ENCODE data around the gene SRGN. TPM values are rescaled to one million over a fixed set of nuclear protein-coding genes. Genes with fewer than 3 reads are reported as not detected.

SRGN gene
- total and polyA plus RNA-seq, 2 of the 13 experiments (the other 11 are each of a cell fraction or from before 2014, with no cell fraction given): 0.09 TPM; not detected in 1

DNA sequence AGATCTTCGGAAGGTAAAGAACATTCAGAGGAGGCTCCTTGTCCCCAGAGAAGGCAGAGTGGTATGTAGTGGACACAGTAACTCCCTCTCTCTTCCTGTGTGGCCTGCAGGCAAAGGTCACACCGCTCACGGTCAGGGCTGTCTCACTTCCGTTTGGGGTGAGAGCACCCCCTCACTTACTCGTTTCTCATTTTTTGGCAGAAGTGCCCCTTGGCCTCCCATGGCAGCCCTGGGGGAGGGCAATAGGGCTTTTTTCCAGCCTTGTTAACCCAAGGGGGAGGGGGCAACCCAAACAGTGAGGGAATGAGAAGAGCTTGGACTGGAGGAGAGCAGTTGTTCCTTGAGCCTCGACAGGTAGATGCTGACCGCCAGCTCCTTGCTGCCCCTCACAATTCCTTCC, 31.8 kb upstream of the SRGN start (continued):
- TF ChIP-seq, protein P1, sequence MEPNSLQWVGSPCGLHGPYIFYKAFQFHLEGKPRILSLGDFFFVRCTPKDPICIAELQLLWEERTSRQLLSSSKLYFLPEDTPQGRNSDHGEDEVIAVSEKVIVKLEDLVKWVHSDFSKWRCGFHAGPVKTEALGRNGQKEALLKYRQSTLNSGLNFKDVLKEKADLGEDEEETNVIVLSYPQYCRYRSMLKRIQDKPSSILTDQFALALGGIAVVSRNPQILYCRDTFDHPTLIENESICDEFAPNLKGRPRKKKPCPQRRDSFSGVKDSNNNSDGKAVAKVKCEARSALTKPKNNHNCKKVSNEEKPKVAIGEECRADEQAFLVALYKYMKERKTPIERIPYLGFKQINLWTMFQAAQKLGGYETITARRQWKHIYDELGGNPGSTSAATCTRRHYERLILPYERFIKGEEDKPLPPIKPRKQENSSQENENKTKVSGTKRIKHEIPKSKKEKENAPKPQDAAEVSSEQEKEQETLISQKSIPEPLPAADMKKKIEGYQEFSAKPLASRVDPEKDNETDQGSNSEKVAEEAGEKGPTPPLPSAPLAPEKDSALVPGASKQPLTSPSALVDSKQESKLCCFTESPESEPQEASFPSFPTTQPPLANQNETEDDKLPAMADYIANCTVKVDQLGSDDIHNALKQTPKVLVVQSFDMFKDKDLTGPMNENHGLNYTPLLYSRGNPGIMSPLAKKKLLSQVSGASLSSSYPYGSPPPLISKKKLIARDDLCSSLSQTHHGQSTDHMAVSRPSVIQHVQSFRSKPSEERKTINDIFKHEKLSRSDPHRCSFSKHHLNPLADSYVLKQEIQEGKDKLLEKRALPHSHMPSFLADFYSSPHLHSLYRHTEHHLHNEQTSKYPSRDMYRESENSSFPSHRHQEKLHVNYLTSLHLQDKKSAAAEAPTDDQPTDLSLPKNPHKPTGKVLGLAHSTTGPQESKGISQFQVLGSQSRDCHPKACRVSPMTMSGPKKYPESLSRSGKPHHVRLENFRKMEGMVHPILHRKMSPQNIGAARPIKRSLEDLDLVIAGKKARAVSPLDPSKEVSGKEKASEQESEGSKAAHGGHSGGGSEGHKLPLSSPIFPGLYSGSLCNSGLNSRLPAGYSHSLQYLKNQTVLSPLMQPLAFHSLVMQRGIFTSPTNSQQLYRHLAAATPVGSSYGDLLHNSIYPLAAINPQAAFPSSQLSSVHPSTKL (CRISPR knock-in tag; IDR thresholded peaks at IDR 0.05): no peak
- TF ChIP-seq NR2F6 (IDR thresholded peaks at IDR 0.05): no peak
- peak; percentile 82 for TF ChIP-seq NR2F6 (CRISPR knock-in tag; IDR thresholded peaks at IDR 0.05)
- TF ChIP-seq POLR2A (IDR thresholded peaks at IDR 0.05; ENCODE audit: insufficient read depth in 1 of 2, low read depth in 2 of 2, low read length in 2 of 2): no peak
- TF ChIP-seq KLF16 (CRISPR knock-in tag; IDR thresholded peaks at IDR 0.05): no peak
- no peak for TF ChIP-seq ZNF878 (CRISPR knock-in tag; IDR thresholded peaks at IDR 0.05)
- no peak for TF ChIP-seq HHEX (CRISPR knock-in tag; IDR thresholded peaks at IDR 0.05)
- TF ChIP-seq NFRKB (IDR thresholded peaks at IDR 0.05): no peak
- no peak for TF ChIP-seq REXO4 (CRISPR knock-in tag; IDR thresholded peaks at IDR 0.05; ENCODE audit: borderline replicate concordance)
- TF ChIP-seq, protein P2, sequence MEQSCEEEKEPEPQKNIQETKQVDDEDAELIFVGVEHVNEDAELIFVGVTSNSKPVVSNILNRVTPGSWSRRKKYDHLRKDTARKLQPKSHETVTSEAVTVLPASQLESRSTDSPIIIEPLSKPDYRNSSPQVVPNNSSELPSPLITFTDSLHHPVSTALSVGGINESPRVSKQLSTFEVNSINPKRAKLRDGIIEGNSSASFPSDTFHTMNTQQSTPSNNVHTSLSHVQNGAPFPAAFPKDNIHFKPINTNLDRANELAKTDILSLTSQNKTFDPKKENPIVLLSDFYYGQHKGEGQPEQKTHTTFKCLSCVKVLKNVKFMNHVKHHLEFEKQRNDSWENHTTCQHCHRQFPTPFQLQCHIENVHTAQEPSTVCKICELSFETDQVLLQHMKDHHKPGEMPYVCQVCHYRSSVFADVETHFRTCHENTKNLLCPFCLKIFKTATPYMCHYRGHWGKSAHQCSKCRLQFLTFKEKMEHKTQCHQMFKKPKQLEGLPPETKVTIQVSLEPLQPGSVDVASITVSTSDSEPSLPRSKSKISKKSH (CRISPR knock-in tag; IDR thresholded peaks at IDR 0.05; ENCODE audit: borderline replicate concordance): peak; percentile 52; the same call in 1 of the 2 replicates
- TF ChIP-seq ZIK1 (CRISPR knock-in tag; IDR thresholded peaks at IDR 0.05; ENCODE audit: borderline replicate concordance, low read depth): 0 out of 2 replicates have a peak, but pooled peaks have one; percentile 39
- 0 out of 4 replicates have a peak, but pooled peaks of 1 of the 2 experiments have one; percentile 35 for TF ChIP-seq NR2F1 (CRISPR knock-in tag; IDR thresholded peaks at IDR 0.05)
- TF ChIP-seq GABPA (IDR thresholded peaks at IDR 0.05; ENCODE audit: low read depth, low read length): peak; percentile 45
- peak; percentile 81 for TF ChIP-seq GABPA (CRISPR knock-in tag; IDR thresholded peaks at IDR 0.05; ENCODE audit: low read depth)
